NOMO-1 treated with DMSO at 0.1 percent for 48 hours (cell line): ENCODE data around the gene THSD7B.
"Not testable (repeated sequence)": the region's sequence is repeated elsewhere in the genome, so short reads cannot be mapped to it uniquely, and the experiment has no call there.

Experiments
- DNase-seq: peaks from one replicate; lab custom pipeline; 2025; ENCODE audit not compliant: unreplicated experiment; lab: John Stamatoyannopoulos, UW

THSD7B gene

DNA sequence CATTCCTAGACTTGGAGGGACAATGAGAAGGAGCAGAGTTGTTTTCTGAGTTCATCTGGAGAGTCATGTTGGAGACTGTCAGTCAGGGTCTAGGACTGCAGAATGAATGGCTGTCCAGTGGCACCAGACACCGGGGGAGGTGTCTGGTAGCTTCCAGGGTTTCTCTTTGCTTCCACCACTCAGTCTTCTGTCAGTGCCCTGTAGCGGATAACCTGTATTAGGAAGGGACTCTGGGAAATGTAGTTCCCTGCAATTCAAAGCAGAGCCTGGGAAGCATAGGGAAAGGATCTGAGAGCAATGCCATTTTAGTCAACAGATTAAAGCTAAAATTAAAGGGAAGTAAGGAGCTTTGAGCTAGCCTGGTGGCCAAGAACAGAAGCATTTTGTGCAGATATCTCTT lies 257.9 kb downstream of the THSD7B start:
- no peak for DNase-seq

- DNase-seq, result no peak
Observed at GRCh38 chr2:137031731-137032130, 266.4 kb downstream of the THSD7B start.

- no peak for DNase-seq
Observed at GRCh38 chr2:137036619-137037018, 271.3 kb downstream of the THSD7B start.

DNA sequence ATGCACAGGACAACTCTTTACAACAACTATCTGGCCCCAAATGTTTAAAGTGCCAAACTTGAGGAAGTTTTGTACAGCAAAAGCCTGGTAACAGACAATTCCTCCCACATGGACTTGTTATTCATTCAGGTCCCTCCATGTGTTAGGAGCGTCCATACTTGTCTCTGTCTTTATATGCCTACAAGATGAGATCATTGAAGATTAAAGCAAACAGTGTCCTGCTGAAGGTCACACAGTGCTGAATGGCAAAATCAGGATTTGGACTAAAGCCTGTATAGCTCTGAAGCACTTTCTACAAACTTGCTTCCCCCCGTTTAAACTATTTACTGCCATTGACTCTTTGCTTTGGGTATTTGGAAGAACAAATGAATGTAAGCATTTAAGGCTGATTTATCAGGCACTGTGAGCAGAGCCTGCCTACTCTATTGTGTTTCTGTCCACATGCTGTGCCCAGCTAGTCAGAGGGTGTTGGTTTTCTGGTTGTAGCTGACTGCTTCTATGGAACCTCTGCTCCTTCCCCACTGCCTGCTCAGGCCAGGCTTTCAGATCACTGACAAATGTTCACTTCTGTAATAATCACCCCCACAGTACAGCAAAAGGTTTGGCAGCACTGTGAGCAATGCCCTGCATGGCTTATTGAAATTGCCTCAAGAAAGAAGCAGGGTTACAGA lies 274.3 kb downstream of the THSD7B start:
- DNase-seq, result no peak

GRCh38 chr2:137047369-137047768 lies 282.0 kb downstream of the THSD7B start:
- DNase-seq, result no peak

- no peak for DNase-seq
Observed at GRCh38 chr2:137048455-137048854, 283.1 kb downstream of the THSD7B start.

DNA sequence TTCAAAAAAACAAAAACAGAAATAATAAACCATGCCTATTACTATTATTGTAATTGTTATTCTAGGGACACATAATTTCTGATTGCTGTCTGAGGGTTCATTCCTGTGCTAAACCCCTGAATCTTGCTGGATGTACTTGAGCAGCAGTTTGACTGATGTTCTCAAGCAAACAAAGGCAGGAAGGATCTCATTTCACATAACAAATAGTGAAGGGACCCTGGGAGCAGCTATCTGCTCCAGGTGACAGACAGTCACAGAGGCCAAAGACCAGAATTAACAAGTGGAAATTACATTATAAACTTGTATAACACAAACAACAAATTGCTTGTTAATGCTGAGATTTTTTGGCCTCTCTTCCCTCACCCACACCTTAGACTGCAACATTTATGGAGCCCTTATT lies 284.2 kb downstream of the THSD7B start:
- DNase-seq, result no peak

- DNase-seq, result no peak
Observed at GRCh38 chr2:137050949-137051348, 285.6 kb downstream of the THSD7B start.

- DNase-seq, result no peak
Observed at GRCh38 chr2:137051778-137052398, 286.5 kb downstream of the THSD7B start.

- no peak for DNase-seq
Observed at GRCh38 chr2:137056704-137057103, 291.4 kb downstream of the THSD7B start.

GRCh38 chr2:137076111-137076765 lies 310.9 kb downstream of the THSD7B start:
- not testable (repeated sequence) for DNase-seq

- no peak for DNase-seq
Observed at GRCh38 chr2:137091704-137092103, 326.4 kb downstream of the THSD7B start.

- DNase-seq, result no peak
Observed at GRCh38 chr2:137093116-137093515, 327.8 kb downstream of the THSD7B start.

DNA sequence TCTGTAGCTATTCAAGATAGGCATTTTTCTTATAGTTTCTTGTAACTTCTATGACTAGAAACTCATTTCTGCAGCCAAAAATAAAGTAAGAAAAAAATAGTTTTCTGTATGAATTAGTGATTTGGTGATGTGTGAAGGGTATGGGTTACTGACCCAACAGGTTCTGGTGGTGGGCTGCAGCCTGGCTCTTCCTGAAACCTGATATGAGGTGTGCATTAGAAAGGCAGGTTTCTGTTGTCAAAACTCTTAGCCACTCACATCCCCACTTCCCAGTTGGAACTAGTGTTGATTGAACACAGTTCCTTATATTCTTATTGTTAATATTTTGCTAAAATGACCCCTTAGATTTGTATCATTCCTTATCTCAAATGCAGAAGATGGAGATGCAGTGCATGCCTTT lies 330.8 kb downstream of the THSD7B start:
- DNase-seq, result no peak

DNA sequence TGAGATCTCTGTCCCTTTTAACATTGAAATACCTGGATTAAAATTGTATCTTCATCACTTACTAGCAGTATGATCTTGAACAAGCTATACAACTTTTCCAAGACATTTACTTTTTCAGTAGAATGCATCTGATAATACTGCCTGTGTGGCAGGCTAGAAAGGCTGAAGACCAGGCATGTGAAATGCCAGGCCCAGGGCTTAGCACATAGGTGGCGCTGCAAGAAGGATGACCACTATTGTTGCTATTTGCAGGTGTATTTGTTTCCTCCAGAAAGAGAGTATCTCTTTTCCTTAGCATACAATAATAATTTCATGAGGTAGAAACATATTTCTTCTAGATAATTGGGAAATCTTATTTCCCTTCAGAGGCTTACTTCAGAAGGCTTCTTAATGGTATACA lies 331.3 kb downstream of the THSD7B start:
- no peak for DNase-seq

DNA sequence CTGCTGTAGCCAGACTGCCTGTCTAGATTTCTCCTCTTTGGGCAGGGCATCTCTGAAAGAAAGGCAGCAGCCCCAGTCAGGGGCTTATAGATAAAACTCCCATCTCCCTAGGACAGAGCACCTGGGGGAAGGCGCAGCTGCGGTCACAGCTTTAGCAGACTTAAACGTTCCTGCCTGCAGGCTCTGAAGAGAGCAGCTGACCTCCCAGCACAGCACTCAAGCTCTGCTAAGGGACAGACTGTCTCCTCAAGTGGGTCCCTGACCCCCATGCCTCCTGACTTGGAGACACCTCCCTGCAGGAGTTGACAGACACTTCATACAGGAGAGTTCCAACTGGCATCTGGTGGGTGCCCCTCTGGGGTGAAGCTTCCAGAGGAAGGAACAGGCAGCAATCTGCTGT lies 336.5 kb downstream of the THSD7B start:
- not testable (repeated sequence) for DNase-seq

DNA sequence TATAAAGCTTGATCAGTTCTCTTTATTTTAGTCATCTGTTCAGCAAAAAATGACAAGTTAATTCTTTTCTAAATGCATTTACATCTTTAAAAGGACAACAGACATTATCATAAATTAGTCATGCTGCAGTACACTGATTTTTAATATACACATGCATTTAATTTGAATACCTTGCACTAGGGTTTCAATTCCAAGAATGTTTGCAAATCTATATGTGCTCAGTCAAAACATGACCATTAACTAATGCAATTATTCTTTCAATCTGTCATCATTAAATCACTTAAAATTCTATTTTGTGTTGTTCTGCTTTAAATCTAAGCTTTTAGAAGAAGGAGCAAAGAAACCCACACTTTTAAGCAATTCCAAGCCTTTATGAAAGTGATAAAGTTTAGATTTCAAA lies 342.6 kb downstream of the THSD7B start:
- DNase-seq, result no peak

GRCh38 chr2:137111896-137112295 lies 346.6 kb downstream of the THSD7B start:
- no peak for DNase-seq

GRCh38 chr2:137115081-137115794 lies 349.9 kb downstream of the THSD7B start:
- DNase-seq, result no peak

- DNase-seq, result no peak
Observed at GRCh38 chr2:137115795-137116089, 350.4 kb downstream of the THSD7B start.

DNA sequence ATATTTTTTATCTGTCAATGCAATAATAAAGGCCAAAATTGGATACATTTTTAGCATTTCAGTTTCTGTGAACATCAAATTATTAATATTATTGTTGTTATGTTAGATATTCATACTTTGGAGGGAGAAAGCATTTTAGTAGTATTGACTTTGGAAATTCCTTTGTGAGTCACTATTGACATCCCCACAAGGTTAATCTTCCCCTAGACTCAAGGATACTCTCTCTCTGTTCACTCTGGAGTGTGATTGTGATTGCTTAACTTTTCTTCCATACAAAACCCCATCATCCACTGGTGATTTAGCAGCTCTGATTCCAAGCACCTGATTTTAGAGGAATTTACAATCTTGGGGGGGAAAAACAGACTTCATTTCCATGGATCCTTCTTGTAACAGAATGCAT lies 352.0 kb downstream of the THSD7B start:
- no peak for DNase-seq

DNA sequence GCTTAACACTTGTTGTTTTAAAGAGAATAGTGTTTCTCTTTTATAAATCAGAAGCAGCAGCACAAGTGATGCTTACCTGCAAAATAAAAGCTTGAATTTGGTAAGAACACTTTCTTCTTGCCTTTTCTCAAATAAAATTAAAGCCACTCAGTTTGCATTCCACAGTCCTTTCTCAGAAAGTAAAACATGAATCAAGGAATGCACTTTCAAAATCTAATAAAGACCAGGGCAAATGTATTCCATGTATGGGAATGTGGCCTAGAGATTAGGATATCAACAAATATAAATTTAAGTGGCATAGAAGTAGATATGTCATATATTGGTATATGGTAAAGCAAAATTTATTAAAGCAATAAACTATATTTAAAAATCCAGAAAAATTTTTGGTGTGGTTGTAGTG lies 352.8 kb downstream of the THSD7B start:
- DNase-seq, result no peak
